Panc1 (cell line): Measurements from ENCODE around the gene GPR156.

Source experiments
- POLR2AphosphoS5 ChIP-seq: IDR thresholded peaks from 2 replicates; pipeline ENCODE4 v1.6.1; 2012; ENCODE audit warnings: mild to moderate bottlenecking, low read depth, low read length, moderate library complexity
- SIN3A ChIP-seq: IDR thresholded peaks from 2 replicates; pipeline ENCODE4 v1.6.1; 2012; ENCODE audit warnings: low read depth, mild to moderate bottlenecking, low read length, moderate library complexity, borderline replicate concordance; ENCODE audit not compliant: insufficient read depth
- TF ChIP-seq, protein P1 (sequence below): fragments of 450-650 bp; IDR thresholded peaks from 2 replicates; pipeline ENCODE4 v1.5.1; 2017; ENCODE audit warnings: mild to moderate bottlenecking
- TF ChIP-seq, protein P2 (sequence below), 2 experiments: IDR thresholded peaks; 2 replicates each; pipeline ENCODE4 v1.6.1; 2011 to 2012; ENCODE audit warnings: low read depth in 2 of 2, control low read depth in 1 of 2, low read length in 1 of 2, mild to moderate bottlenecking in 1 of 2, moderate library complexity in 1 of 2; ENCODE audit not compliant: insufficient read depth in 1 of 2

DNA sequence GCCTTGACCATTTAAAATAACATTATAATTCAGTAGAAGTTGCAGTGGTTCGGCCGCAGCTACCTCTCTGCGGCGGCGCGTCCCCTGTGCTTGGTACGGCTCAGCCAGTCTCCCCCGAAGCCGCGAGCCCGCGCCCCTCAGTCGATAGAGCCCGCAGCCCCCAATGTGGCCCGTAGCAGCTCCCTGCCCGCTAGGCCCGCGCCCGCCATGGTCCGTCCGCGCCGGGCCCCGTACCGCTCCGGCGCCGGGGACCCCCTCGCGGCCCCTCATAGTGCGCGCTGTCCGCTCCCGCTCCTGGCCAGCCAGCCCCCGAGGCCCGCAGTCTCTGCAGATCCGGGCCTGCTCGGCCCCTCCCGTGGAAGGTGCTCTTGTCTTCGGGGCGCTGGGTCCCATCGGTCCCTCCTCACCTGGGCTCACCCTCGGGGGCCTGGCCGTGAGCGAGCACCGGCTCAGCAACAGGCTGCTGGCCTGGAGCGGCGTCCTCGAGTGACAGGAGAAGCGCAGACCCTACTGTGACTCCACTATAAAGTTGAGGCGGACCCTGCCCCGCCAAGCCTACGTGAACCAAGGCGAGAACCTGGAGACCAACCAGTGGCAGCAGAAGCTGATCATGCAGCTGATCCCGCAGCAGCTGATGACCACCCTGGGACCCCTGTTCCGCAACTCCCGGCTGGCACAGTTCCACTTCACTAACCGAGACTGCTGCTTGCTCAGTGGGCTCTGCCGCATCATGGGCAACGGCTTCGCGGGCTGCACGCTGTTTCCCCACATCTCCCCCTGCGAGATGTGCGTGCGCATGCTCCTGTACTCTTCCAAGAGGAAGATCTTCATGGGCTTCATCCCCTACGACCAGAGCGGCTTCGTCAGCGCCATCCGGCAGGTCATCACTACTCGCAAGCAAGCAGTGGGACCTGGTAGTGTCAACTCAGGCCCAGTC lies 21.8 kb upstream of the GPR156 start:
- TF ChIP-seq POLR2AphosphoS5 (no peak), SIN3A (no peak)
- TF ChIP-seq, protein P1, sequence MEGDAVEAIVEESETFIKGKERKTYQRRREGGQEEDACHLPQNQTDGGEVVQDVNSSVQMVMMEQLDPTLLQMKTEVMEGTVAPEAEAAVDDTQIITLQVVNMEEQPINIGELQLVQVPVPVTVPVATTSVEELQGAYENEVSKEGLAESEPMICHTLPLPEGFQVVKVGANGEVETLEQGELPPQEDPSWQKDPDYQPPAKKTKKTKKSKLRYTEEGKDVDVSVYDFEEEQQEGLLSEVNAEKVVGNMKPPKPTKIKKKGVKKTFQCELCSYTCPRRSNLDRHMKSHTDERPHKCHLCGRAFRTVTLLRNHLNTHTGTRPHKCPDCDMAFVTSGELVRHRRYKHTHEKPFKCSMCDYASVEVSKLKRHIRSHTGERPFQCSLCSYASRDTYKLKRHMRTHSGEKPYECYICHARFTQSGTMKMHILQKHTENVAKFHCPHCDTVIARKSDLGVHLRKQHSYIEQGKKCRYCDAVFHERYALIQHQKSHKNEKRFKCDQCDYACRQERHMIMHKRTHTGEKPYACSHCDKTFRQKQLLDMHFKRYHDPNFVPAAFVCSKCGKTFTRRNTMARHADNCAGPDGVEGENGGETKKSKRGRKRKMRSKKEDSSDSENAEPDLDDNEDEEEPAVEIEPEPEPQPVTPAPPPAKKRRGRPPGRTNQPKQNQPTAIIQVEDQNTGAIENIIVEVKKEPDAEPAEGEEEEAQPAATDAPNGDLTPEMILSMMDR: no peak
- TF ChIP-seq, protein P2, sequence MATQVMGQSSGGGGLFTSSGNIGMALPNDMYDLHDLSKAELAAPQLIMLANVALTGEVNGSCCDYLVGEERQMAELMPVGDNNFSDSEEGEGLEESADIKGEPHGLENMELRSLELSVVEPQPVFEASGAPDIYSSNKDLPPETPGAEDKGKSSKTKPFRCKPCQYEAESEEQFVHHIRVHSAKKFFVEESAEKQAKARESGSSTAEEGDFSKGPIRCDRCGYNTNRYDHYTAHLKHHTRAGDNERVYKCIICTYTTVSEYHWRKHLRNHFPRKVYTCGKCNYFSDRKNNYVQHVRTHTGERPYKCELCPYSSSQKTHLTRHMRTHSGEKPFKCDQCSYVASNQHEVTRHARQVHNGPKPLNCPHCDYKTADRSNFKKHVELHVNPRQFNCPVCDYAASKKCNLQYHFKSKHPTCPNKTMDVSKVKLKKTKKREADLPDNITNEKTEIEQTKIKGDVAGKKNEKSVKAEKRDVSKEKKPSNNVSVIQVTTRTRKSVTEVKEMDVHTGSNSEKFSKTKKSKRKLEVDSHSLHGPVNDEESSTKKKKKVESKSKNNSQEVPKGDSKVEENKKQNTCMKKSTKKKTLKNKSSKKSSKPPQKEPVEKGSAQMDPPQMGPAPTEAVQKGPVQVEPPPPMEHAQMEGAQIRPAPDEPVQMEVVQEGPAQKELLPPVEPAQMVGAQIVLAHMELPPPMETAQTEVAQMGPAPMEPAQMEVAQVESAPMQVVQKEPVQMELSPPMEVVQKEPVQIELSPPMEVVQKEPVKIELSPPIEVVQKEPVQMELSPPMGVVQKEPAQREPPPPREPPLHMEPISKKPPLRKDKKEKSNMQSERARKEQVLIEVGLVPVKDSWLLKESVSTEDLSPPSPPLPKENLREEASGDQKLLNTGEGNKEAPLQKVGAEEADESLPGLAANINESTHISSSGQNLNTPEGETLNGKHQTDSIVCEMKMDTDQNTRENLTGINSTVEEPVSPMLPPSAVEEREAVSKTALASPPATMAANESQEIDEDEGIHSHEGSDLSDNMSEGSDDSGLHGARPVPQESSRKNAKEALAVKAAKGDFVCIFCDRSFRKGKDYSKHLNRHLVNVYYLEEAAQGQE (IDR thresholded peaks at IDR 0.05; ENCODE audit: insufficient read depth in 1 of 2, low read depth in 2 of 2, low read length in 1 of 2): no peak
